Measurements from ENCODE around the gene MYO5A. TPM values are rescaled to one million over a fixed set of nuclear protein-coding genes. Genes with fewer than 3 reads are reported as not detected.

MYO5A gene
- total RNA-seq, 1 donor from 2014 or later = 9.4 TPM

DNA sequence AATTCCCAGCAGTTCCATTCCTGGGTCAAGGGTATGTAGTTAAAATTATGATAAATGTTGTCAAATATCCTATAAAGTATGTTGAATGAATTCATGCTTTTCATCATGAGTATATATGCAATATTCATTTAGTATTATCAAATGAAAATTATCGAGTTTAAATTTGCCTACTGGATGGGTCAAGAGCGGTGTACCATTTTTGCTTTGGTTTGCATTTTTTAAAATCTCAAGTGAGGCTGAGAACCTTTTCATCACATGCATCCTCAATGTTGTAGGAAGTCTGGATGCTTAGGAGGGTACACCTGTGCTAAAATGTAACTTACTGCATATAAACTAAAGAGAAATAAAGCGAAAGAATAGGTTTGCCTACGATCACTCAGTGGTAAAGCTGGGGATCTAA, 137.6 kb downstream of the MYO5A start:
- peaks cover 0 to 10% (median 6%) of the 10 kb centered on the region in 3 donors for H3K36me3 ChIP-seq (ENCODE audit: control insufficient read depth in 3 of 3, insufficient read depth in 3 of 3, low read length in 3 of 3)

DNA sequence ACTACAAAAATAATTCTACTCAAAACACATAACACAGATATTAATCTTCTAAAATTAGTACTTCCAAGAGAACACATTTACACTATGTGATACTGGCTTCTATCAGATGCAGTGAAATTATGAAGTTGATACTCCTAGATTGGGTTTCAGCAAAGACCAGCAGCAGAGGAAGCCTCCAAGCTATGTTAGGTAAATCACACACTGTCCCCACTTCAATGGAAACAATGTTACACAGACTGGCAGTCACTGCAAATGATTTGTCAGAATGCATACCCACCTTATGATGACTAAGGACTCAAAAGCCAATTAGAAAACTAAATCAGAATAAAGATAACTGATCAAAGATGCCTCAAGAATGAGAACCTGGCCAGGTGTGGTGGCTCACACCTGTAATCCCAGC, 143.0 kb downstream of the MYO5A start:
- Histone ChIP-seq H3K4me1 (ENCODE audit: control insufficient read depth in 3 of 3, insufficient read depth in 3 of 3, low read length in 3 of 3) (no peaks in the 10 kb centered on the region), H3K27ac (ENCODE audit: low read depth, low read length) (no peak overlapping the region), H3K27me3 (ENCODE audit: control insufficient read depth in 3 of 3, insufficient read depth in 3 of 3, low read length in 3 of 3) (no peaks in the 10 kb centered on the region), H3K9me3 (ENCODE audit: control insufficient read depth in 3 of 3, low read length in 3 of 3) (no peaks in the 10 kb centered on the region), H3K36me3 (ENCODE audit: control insufficient read depth in 3 of 3, insufficient read depth in 3 of 3, low read length in 3 of 3) (peaks cover 16 to 27% (median 22%) of the 10 kb centered on the region in 3 donors), H3K9ac (ENCODE audit: low read depth in 1 of 3, low read length in 3 of 3) (no peak overlapping the region), H3K4me3 (ENCODE audit: low read length in 3 of 3) (no peak overlapping the region)

More for the DNA sequence above, 137.6 kb downstream of the MYO5A start:
- Histone ChIP-seq H3K4me1 (ENCODE audit: control insufficient read depth in 3 of 3, insufficient read depth in 3 of 3, low read length in 3 of 3) (peaks cover 0 to 13% (median 9%) of the 10 kb centered on the region in 3 donors), H3K4me3 (ENCODE audit: low read length in 3 of 3) (no peak overlapping the region), H3K27me3 (ENCODE audit: control insufficient read depth in 3 of 3, insufficient read depth in 3 of 3, low read length in 3 of 3) (no peaks in the 10 kb centered on the region), H3K9me3 (ENCODE audit: control insufficient read depth in 3 of 3, low read length in 3 of 3) (no peaks in the 10 kb centered on the region), H3K27ac (ENCODE audit: low read depth, low read length) (no peak overlapping the region), H3K9ac (ENCODE audit: low read depth in 1 of 3, low read length in 3 of 3) (no peak overlapping the region)

DNA sequence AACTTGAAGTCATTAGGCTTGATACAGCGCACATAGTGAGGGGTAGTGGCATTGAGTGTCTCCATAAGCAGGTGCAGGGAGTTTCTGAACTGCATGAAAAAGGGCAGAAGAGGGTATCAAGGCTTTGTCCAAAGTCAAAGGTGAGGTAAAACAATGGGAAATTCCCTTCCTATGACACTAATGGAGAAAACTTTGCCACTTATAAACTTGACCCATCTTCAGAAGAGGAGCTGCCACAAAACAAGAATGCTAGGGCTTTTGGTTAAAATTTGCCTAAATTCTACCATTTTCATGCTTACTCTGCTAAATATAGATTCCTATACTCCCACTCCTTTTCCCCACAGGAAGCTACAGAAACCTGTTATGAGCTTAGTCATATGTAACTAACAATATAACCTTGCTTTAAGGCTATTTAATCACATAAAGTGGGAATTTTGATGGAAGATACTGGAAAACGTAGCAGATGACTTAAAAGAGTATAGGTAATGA, 145.5 kb downstream of the MYO5A start:
- Histone ChIP-seq H3K27me3 (ENCODE audit: control insufficient read depth in 3 of 3, insufficient read depth in 3 of 3, low read length in 3 of 3) (no peaks in the 10 kb centered on the region), H3K4me1 (ENCODE audit: control insufficient read depth in 3 of 3, insufficient read depth in 3 of 3, low read length in 3 of 3) (peaks cover 0 to 10% (median 0%) of the 10 kb centered on the region in 3 donors), H3K9me3 (ENCODE audit: control insufficient read depth in 3 of 3, low read length in 3 of 3) (no peaks in the 10 kb centered on the region), H3K4me3 (ENCODE audit: low read length in 3 of 3) (no peak overlapping the region), H3K27ac (ENCODE audit: low read depth, low read length) (no peak overlapping the region), H3K9ac (ENCODE audit: low read depth in 1 of 3, low read length in 3 of 3) (no peak overlapping the region), H3K36me3 (ENCODE audit: control insufficient read depth in 3 of 3, insufficient read depth in 3 of 3, low read length in 3 of 3) (peaks cover 16 to 27% (median 26%) of the 10 kb centered on the region in 3 donors)

DNA sequence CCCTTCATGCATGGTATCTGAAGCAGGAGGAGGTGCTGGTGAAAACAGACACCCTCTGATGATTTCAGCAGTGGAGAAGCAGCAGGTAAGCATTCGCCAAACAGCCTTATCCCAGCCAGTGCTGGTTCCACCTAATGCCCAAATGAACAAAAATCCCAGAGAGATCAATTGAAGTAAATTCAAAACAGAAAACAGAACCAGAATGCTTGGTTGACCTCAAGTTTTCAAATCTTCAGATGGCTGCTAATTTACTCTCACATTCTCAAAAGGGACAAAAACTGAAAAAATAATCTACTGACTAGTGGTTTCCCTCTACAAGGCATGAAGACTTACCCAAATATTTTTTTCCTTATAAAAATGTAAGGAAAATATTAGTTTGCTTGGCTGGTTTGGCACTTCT, 146.0 kb downstream of the MYO5A start:
- Histone ChIP-seq H3K27ac (ENCODE audit: low read depth, low read length) (no peak overlapping the region), H3K4me1 (ENCODE audit: control insufficient read depth in 3 of 3, insufficient read depth in 3 of 3, low read length in 3 of 3) (peaks cover 0 to 10% (median 0%) of the 10 kb centered on the region in 3 donors), H3K4me3 (ENCODE audit: low read length in 3 of 3) (no peak overlapping the region), H3K36me3 (ENCODE audit: control insufficient read depth in 3 of 3, insufficient read depth in 3 of 3, low read length in 3 of 3) (peaks cover 16 to 27% (median 21%) of the 10 kb centered on the region in 3 donors), H3K27me3 (ENCODE audit: control insufficient read depth in 3 of 3, insufficient read depth in 3 of 3, low read length in 3 of 3) (no peaks in the 10 kb centered on the region), H3K9me3 (ENCODE audit: control insufficient read depth in 3 of 3, low read length in 3 of 3) (no peaks in the 10 kb centered on the region), H3K9ac (ENCODE audit: low read depth in 1 of 3, low read length in 3 of 3) (no peak overlapping the region)

DNA sequence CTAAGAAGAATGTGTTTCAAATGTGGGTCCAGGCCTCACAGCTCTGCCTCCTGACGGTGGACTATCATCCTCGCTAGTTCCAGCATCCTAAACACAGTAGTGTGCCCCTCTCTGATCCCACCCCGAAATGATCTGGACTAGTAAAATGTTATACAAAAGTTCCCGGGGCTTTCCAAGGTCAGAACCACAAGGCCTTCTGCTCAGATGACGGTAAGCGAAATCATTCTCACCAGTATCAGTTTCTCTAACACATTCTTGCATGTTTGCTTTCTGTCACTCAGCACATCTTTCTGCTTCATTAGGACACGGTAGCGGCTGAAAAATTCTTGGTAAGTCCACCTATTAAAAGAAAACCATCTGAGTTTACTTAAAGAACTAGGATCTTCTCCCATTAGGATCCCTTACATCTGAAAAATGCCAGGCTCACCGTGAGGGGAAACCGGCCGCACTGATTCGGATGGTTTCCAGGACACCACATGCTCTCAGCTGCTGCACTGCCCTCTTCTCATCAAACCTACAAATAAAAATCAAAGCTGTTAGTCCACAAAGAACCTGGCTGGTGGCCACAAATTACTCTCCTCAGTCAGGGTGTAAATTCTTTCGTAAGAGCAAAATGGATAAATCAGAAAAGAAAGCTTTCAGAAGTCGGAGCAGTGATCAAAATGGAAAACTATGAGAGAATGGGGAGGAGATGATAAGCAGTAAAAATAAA, 149.1 kb downstream of the MYO5A start:
- Histone ChIP-seq H3K9me3 (ENCODE audit: control insufficient read depth in 3 of 3, low read length in 3 of 3) (peaks cover 0 to under 1% (median 0%) of the 10 kb centered on the region in 3 donors), H3K4me3 (ENCODE audit: low read length in 3 of 3) (no peak overlapping the region), H3K4me1 (ENCODE audit: control insufficient read depth in 3 of 3, insufficient read depth in 3 of 3, low read length in 3 of 3) (peaks cover 0 to 10% (median 0%) of the 10 kb centered on the region in 3 donors), H3K27ac (ENCODE audit: low read depth, low read length) (peak overlapping the region; percentile 50), H3K9ac (ENCODE audit: low read depth in 1 of 3, low read length in 3 of 3) (peak overlapping the region in 1 of 3 donors; percentile 8), H3K27me3 (ENCODE audit: control insufficient read depth in 3 of 3, insufficient read depth in 3 of 3, low read length in 3 of 3) (no peaks in the 10 kb centered on the region), H3K36me3 (ENCODE audit: control insufficient read depth in 3 of 3, insufficient read depth in 3 of 3, low read length in 3 of 3) (peaks cover 25 to 41% (median 37%) of the 10 kb centered on the region in 3 donors)

DNA sequence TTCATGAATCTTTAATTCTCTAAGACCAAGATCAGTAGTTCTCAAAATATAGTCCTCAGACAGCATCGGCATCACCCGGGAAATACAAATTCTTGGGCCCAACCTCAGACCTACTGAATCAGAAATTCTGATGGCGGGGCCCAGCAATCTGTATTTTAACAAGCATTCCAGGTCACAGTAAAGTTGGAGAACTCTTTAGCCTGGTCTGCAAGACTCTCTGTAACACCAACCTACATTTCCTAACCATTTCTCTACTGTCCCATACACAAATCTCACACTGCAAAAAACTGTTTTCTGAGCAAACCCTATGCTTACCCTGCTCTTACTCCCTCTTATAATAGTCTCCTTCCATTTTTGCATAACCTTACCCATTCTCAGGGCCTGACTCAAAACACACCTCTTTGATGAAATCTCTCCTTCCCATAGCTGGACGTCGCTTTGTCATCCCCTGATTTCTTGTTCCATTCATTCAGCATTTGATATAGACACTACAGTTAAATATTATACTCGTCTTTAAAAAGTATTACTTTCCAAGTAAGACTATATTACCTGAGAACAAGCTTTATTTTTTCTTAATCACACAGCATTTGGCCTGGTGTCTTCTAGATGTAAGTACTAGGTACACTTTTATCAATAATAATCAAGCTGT, 149.8 kb downstream of the MYO5A start:
- H3K4me1 ChIP-seq (ENCODE audit: control insufficient read depth in 3 of 3, insufficient read depth in 3 of 3, low read length in 3 of 3) = peaks cover 0 to 10% (median 0%) of the 10 kb centered on the region in 3 donors
- H3K36me3 ChIP-seq (ENCODE audit: control insufficient read depth in 3 of 3, insufficient read depth in 3 of 3, low read length in 3 of 3) = peaks cover 26 to 45% (median 42%) of the 10 kb centered on the region in 3 donors
- H3K27me3 ChIP-seq (ENCODE audit: control insufficient read depth in 3 of 3, insufficient read depth in 3 of 3, low read length in 3 of 3) = no peaks in the 10 kb centered on the region
- H3K9ac ChIP-seq (ENCODE audit: low read depth in 1 of 3, low read length in 3 of 3) = peak overlapping the region in 1 of 3 donors; percentile 8
- peak overlapping the region; percentile 50 for H3K27ac ChIP-seq (ENCODE audit: low read depth, low read length)
- peaks cover 0 to 3% (median 0%) of the 10 kb centered on the region in 3 donors for H3K9me3 ChIP-seq (ENCODE audit: control insufficient read depth in 3 of 3, low read length in 3 of 3)
- no peak overlapping the region for H3K4me3 ChIP-seq (ENCODE audit: low read length in 3 of 3)

DNA sequence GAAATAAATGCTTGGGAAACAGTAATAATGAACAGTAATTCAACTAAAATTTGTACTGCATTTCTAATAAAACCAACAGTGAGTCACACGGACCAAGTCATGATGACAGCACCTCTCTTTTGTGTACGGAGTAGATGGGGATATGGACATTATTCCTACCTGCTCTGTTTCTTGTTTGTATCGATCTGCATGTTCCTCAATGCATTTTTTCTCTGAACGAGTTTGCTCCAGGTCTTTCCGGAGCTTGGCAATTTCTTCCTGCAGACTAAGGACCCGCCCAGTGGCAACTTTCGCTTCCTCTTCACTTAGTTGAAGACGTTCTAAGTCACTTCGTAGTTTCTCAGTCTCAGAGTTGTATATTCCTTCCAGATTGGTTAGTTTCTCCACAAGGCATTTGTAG, 158.7 kb downstream of the MYO5A start:
- no peak overlapping the region for H3K4me3 ChIP-seq (ENCODE audit: low read length in 3 of 3)
- no peaks in the 10 kb centered on the region for H3K27me3 ChIP-seq (ENCODE audit: control insufficient read depth in 3 of 3, insufficient read depth in 3 of 3, low read length in 3 of 3)
- peaks cover 14 to 36% (median 24%) of the 10 kb centered on the region in 3 donors for H3K36me3 ChIP-seq (ENCODE audit: control insufficient read depth in 3 of 3, insufficient read depth in 3 of 3, low read length in 3 of 3)
- H3K4me1 ChIP-seq (ENCODE audit: control insufficient read depth in 3 of 3, insufficient read depth in 3 of 3, low read length in 3 of 3) = peaks cover 5 to 14% (median 6%) of the 10 kb centered on the region in 3 donors
- peak overlapping the region; percentile 26 for H3K27ac ChIP-seq (ENCODE audit: low read depth, low read length)
- no peak overlapping the region for H3K9ac ChIP-seq (ENCODE audit: low read depth in 1 of 3, low read length in 3 of 3)
- peaks cover 0 to 3% (median 0%) of the 10 kb centered on the region in 3 donors for H3K9me3 ChIP-seq (ENCODE audit: control insufficient read depth in 3 of 3, low read length in 3 of 3)

DNA sequence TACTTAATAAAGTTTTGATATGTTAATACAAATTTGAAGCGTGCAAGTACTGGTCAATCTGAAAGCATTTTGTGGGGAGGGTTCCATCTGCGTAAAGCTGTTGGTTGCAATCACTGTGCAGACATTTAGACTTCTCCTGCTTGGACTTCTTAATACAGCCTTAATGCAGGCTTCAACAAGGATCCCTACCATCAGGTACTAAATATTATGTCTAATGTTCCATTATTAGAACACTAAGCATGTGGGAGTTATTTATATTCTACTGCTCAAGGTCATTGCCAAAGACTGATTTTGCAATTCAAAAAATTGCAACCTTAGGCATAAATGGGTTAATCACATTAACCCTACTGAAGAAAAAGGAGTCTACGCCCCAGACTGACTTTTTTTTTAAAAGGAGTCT, 159.2 kb downstream of the MYO5A start:
- Histone ChIP-seq H3K36me3 (ENCODE audit: control insufficient read depth in 3 of 3, insufficient read depth in 3 of 3, low read length in 3 of 3) (peaks cover 11 to 31% (median 18%) of the 10 kb centered on the region in 3 donors), H3K4me1 (ENCODE audit: control insufficient read depth in 3 of 3, insufficient read depth in 3 of 3, low read length in 3 of 3) (peaks cover 5 to 14% (median 6%) of the 10 kb centered on the region in 3 donors), H3K4me3 (ENCODE audit: low read length in 3 of 3) (no peak overlapping the region), H3K27ac (ENCODE audit: low read depth, low read length) (peak overlapping the region; percentile 26), H3K9me3 (ENCODE audit: control insufficient read depth in 3 of 3, low read length in 3 of 3) (peaks cover 0 to 2% (median 0%) of the 10 kb centered on the region in 3 donors), H3K9ac (ENCODE audit: low read depth in 1 of 3, low read length in 3 of 3) (peak overlapping the region in 1 of 3 donors; percentile 42), H3K27me3 (ENCODE audit: control insufficient read depth in 3 of 3, insufficient read depth in 3 of 3, low read length in 3 of 3) (no peaks in the 10 kb centered on the region)

DNA sequence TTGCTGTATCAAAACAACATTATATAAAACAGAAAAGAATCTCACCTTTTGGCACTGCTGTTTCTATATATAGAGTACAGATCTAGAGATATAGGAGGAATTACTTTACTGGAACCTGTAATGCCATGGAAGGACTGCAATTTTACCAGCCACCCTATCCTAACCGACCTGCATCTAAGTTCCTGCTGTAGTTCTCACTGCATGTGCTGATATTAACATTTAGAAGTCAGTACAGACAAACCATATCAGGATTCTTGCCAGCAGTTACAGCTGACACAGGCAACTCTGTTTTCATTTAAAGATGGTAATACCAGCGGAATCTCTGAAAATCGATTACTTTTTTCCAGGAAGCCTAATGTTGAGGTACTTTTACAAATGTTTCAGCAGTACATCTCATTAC, 159.7 kb downstream of the MYO5A start:
- no peaks in the 10 kb centered on the region for H3K9me3 ChIP-seq (ENCODE audit: control insufficient read depth in 3 of 3, low read length in 3 of 3)
- H3K4me1 ChIP-seq (ENCODE audit: control insufficient read depth in 3 of 3, insufficient read depth in 3 of 3, low read length in 3 of 3) = peaks cover 5 to 14% (median 6%) of the 10 kb centered on the region in 3 donors
- H3K4me3 ChIP-seq (ENCODE audit: low read length in 3 of 3) = no peak overlapping the region
- peaks cover 8 to 29% (median 14%) of the 10 kb centered on the region in 3 donors for H3K36me3 ChIP-seq (ENCODE audit: control insufficient read depth in 3 of 3, insufficient read depth in 3 of 3, low read length in 3 of 3)
- peak overlapping the region; percentile 26 for H3K27ac ChIP-seq (ENCODE audit: low read depth, low read length)
- H3K27me3 ChIP-seq (ENCODE audit: control insufficient read depth in 3 of 3, insufficient read depth in 3 of 3, low read length in 3 of 3) = no peaks in the 10 kb centered on the region
- H3K9ac ChIP-seq (ENCODE audit: low read depth in 1 of 3, low read length in 3 of 3) = peak overlapping the region in 2 of 3 donors; percentile 35 to 42

DNA sequence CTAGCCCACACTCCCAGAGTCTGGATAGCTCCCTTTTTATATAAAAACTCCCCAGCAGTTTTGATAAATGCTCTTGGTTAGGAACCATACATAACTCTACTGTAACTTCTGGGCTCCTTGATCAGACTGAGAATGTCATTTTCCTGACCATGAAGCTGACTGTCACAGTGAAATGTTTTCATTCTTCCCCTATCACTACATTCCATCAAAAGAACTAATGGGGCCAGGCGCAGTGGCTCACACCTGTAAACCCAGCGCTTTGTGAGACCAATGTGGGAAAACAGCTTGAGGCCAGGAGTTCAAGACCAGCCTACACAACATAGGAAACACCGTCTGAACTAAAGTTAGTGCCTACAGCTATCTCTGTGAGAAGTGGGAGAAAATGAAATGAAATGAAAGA, 160.3 kb downstream of the MYO5A start:
- Histone ChIP-seq H3K36me3 (ENCODE audit: control insufficient read depth in 3 of 3, insufficient read depth in 3 of 3, low read length in 3 of 3) (peaks cover 8 to 25% (median 11%) of the 10 kb centered on the region in 3 donors), H3K27ac (ENCODE audit: low read depth, low read length) (peak overlapping the region; percentile 26), H3K4me1 (ENCODE audit: control insufficient read depth in 3 of 3, insufficient read depth in 3 of 3, low read length in 3 of 3) (peaks cover 5 to 14% (median 6%) of the 10 kb centered on the region in 3 donors), H3K27me3 (ENCODE audit: control insufficient read depth in 3 of 3, insufficient read depth in 3 of 3, low read length in 3 of 3) (no peaks in the 10 kb centered on the region), H3K9ac (ENCODE audit: low read depth in 1 of 3, low read length in 3 of 3) (no peak overlapping the region), H3K4me3 (ENCODE audit: low read length in 3 of 3) (no peak overlapping the region), H3K9me3 (ENCODE audit: control insufficient read depth in 3 of 3, low read length in 3 of 3) (no peaks in the 10 kb centered on the region)

Data from skeletal muscle tissue (tissue), 4 donors.